ENCODE measurements around the gene CHAF1A.

Gene CHAF1A

DNA sequence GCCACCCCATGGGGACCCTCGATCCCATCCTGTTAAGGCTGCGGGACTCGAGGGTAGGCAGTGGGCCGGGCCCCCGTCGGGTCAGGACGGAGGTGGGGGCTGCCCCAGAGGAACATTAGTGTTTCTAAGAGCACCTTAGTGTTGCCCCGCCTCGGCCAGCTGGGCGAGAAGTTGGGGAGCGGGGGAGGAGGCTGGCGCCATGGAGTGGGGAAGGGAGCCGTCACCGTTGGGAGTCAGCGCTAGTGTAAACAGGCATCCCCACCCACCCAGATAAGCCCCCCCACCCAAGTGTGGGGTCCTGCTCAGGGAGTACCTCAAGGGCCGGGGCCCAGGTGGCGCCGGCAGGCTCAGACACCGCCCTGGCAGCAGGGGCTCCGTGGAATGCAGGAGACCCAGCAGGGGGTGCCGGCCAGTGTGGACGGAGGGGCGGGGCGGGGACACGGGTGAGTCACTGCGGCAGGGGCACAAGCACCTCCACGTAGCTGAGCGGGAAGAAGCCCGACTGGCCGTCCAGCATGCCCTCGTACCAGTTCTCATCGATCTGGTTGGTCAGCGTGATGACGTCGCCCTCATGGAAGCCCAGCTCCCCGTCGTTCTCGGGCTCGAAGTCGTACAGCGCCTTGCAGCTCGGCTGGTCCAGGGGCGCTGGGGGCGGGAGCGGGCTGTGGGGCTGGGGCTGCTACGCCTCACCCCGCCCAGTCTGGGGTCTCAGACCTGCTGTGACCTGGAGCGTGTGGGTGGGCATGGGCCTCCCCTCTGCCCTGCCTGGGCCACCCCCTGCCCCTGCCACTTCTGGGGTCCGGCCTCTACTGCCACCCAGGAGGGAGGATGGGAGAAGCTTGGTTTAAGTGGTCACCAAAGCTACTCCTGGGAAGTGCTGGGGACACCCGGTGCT is 41.0 kb upstream of the CHAF1A start:
- DNase-seq, result peak in 1 of 2 donors; percentile 67
- Histone ChIP-seq H3K27me3 (no peaks in the 10 kb centered on the region), H3K4me3 (no peak overlapping the region), H3K27ac (no peak overlapping the region), H3K36me3 (peaks cover 64 to 99% (median 74%) of the 10 kb centered on the region in 3 donors), H3K9me3 (no peaks in the 10 kb centered on the region), H3K4me1 (no peaks in the 10 kb centered on the region)
- TF ChIP-seq, protein P1, sequence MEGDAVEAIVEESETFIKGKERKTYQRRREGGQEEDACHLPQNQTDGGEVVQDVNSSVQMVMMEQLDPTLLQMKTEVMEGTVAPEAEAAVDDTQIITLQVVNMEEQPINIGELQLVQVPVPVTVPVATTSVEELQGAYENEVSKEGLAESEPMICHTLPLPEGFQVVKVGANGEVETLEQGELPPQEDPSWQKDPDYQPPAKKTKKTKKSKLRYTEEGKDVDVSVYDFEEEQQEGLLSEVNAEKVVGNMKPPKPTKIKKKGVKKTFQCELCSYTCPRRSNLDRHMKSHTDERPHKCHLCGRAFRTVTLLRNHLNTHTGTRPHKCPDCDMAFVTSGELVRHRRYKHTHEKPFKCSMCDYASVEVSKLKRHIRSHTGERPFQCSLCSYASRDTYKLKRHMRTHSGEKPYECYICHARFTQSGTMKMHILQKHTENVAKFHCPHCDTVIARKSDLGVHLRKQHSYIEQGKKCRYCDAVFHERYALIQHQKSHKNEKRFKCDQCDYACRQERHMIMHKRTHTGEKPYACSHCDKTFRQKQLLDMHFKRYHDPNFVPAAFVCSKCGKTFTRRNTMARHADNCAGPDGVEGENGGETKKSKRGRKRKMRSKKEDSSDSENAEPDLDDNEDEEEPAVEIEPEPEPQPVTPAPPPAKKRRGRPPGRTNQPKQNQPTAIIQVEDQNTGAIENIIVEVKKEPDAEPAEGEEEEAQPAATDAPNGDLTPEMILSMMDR (IDR thresholded peaks at IDR 0.05), result no peak
- intact Hi-C loops (cut with DNase I; ENCODE audit: low total_unique reads), result no loop called here

- H3K4me1 ChIP-seq, result no peaks in the 10 kb centered on the region
- H3K9me3 ChIP-seq, result no peaks in the 10 kb centered on the region
- TF ChIP-seq, protein P1 (IDR thresholded peaks at IDR 0.05), result no peak
- H3K36me3 ChIP-seq, result peaks cover 67 to 98% (median 83%) of the 10 kb centered on the region in 3 donors
- H3K4me3 ChIP-seq, result no peak overlapping the region
- H3K27me3 ChIP-seq, result no peaks in the 10 kb centered on the region
- intact Hi-C loops (cut with DNase I; ENCODE audit: low total_unique reads), result no loop called here
- DNase-seq, result peak in 1 of 2 donors; percentile 63
- no peak overlapping the region for H3K27ac ChIP-seq
Measured at GRCh38 chr19:4362101-4362828, 40.2 kb upstream of the CHAF1A start.

GRCh38 chr19:4362831-4363545 is 39.5 kb upstream of the CHAF1A start:
- peak in 1 of 2 donors; percentile 58 for DNase-seq
- TF ChIP-seq, protein P1 (IDR thresholded peaks at IDR 0.05), result no peak
- intact Hi-C loops (cut with DNase I; ENCODE audit: low total_unique reads), result no loop called here
- H3K27ac ChIP-seq, result no peak overlapping the region
- H3K9me3 ChIP-seq, result no peaks in the 10 kb centered on the region
- H3K36me3 ChIP-seq, result peaks cover 67 to 91% (median 83%) of the 10 kb centered on the region in 3 donors
- H3K27me3 ChIP-seq, result no peaks in the 10 kb centered on the region
- peaks cover 0 to 7% (median 4%) of the 10 kb centered on the region in 4 donors for H3K4me1 ChIP-seq
- H3K4me3 ChIP-seq, result no peak overlapping the region

- Histone ChIP-seq H3K27ac (no peak overlapping the region), H3K27me3 (no peaks in the 10 kb centered on the region), H3K9me3 (no peaks in the 10 kb centered on the region), H3K36me3 (peaks cover 67 to 84% (median 83%) of the 10 kb centered on the region in 3 donors), H3K4me1 (peaks cover 0 to 15% (median 11%) of the 10 kb centered on the region in 4 donors), H3K4me3 (no peak overlapping the region)
- DNase-seq, result peak in 1 of 2 donors; percentile 63
- intact Hi-C loops (cut with DNase I; ENCODE audit: low total_unique reads), result no loop called here
- TF ChIP-seq, protein P1 (IDR thresholded peaks at IDR 0.05), result no peak
Measured at GRCh38 chr19:4363571-4364304, 38.7 kb upstream of the CHAF1A start.

DNA sequence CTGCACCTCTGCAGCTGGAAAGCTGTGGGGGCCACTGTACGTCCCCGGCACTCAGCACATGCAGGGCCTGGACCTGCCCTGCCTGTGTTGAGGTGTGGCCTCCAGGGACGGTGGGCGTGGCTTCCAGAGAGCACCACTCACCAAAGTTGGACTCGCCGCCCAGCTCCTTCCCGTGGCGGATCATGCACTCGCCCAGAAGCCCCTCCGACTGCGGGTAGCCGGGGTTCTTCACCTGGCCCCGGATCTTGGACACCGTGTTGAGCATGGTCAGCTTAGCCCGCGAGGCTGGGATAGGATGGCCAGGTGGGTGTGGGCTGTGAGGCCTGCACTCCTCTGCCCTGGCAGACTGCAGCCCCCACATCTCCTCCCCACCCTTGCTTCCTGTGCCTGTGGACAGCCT is 37.1 kb upstream of the CHAF1A start:
- Histone ChIP-seq H3K9me3 (no peaks in the 10 kb centered on the region), H3K4me3 (no peak overlapping the region), H3K27me3 (no peaks in the 10 kb centered on the region), H3K4me1 (peaks cover 0 to 31% (median 24%) of the 10 kb centered on the region in 4 donors), H3K36me3 (peaks cover 58 to 68% (median 67%) of the 10 kb centered on the region in 3 donors), H3K27ac (no peak overlapping the region)
- DNase-seq, result peak in 1 of 2 donors; percentile 63
- TF ChIP-seq, protein P1 (IDR thresholded peaks at IDR 0.05), result no peak
- intact Hi-C loops (cut with DNase I; ENCODE audit: low total_unique reads), result no loop called here
